Thymus (tissue), 11 donors: ENCODE measurements around the gene BRME1. TPM values are rescaled to one million over a fixed set of nuclear protein-coding genes. Genes with fewer than 3 reads are reported as not detected.

Experiments
- DNase-seq, 9 donors: peaks; one replicate each; pipeline ENCODE4 v3.0.0-alpha.2; 2013; ENCODE audit warnings: low spot score in 9 of 9, low read depth in 6 of 9, missing footprints in 1 of 9
- H3K27ac ChIP-seq, 2 donors: one replicate each; pipeline ENCODE4 v1.5.1; 2013; ENCODE audit warnings: control low read depth in 1 of 2, low read depth in 1 of 2, low read length in 1 of 2, mild to moderate bottlenecking in 1 of 2, moderate library complexity in 1 of 2
- H3K27me3 ChIP-seq, 2 donors: one replicate each; pipeline ENCODE4 v1.5.1; 2013; ENCODE audit warnings: low read length in 1 of 2; ENCODE audit not compliant: control insufficient read depth in 2 of 2, insufficient read depth in 1 of 2
- H3K36me3 ChIP-seq, 2 donors: one replicate each; pipeline ENCODE4 v1.5.1; 2013; ENCODE audit warnings: low read length in 1 of 2, mild to moderate bottlenecking in 1 of 2, moderate library complexity in 1 of 2; ENCODE audit not compliant: control insufficient read depth in 2 of 2, insufficient read depth in 2 of 2
- H3K4me1 ChIP-seq, 2 donors: one replicate each; pipeline ENCODE4 v1.5.1; 2013; ENCODE audit warnings: low read length in 2 of 2; ENCODE audit not compliant: control insufficient read depth in 2 of 2, insufficient read depth in 2 of 2
- H3K4me3 ChIP-seq, 2 donors: one replicate each; pipeline ENCODE4 v1.5.1; 2013; ENCODE audit warnings: low read length in 2 of 2, control low read depth in 1 of 2, mild to moderate bottlenecking in 1 of 2
- H3K9me3 ChIP-seq, 2 donors: one replicate each; pipeline ENCODE4 v1.5.1; 2013; ENCODE audit warnings: low read length in 1 of 2, mild to moderate bottlenecking in 1 of 2; ENCODE audit not compliant: control insufficient read depth in 2 of 2, insufficient read depth in 1 of 2
- WGBS: extraction: QIAGEN DNeasy Blood & Tissue Kit; methylation state at CpG from one replicate; pipeline ENCODE4 v1.1.7; 2013; 5-methylcytosine and 5-hydroxymethylcytosine counted together
- polyA plus RNA-seq: library from polyadenylated mRNA; stranded (reverse); fragments of 200-250 nt; gene quantifications from one replicate; pipeline ENCODE4 v1.2.3, GENCODE V29; 2013
- total RNA-seq: library from RNA; stranded (reverse); fragments of 120-200 nt; gene quantifications from one replicate; pipeline ENCODE4 v1.2.4, GENCODE V29; 2013
- donor health status: healthy.

The BRME1 gene
- total and polyA plus RNA-seq, 2 donors, result 1.5 to 2.0 TPM

DNA sequence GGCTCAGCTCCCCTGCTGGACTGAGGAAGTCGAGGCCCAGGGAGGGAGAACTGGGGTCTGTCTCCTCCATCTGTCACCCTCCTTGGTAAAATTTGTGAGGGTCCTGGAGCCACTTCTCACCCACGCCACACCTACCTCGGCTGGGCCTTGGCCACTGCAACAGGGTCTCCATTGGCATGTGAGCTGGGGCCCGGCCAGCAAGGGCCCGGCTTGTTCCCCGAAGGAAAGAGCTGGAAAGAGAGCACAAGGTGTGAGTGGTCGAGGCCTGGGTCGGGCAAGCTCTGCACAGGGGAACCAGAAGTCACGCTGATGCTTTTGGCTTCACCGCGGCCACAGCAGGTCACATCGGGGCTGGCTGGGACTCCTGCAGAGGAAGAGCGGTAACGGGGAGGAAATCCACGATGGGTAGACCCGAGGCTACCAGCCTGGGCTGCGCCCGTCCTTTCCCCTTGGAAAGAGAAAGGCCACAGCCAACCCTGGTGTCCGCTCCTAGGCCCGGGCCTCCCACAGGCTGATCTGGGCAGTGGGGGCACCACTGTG, 20.0 kb downstream of the BRME1 start:
- peaks cover 43 to 58% of the 10 kb centered on the region in 2 donors for H3K4me1 ChIP-seq
- H3K36me3 ChIP-seq, result no peaks in the 10 kb centered on the region
- H3K27ac ChIP-seq, result no peak overlapping the region
- no peak for DNase-seq
- 56% methylated on average over 20 of the region's 20 CpGs for WGBS
- H3K27me3 ChIP-seq, result peaks cover 0 to 13% of the 10 kb centered on the region in 2 donors
- peaks cover 0 to 2% of the 10 kb centered on the region in 2 donors for H3K9me3 ChIP-seq
- H3K4me3 ChIP-seq, result no peak overlapping the region

DNA sequence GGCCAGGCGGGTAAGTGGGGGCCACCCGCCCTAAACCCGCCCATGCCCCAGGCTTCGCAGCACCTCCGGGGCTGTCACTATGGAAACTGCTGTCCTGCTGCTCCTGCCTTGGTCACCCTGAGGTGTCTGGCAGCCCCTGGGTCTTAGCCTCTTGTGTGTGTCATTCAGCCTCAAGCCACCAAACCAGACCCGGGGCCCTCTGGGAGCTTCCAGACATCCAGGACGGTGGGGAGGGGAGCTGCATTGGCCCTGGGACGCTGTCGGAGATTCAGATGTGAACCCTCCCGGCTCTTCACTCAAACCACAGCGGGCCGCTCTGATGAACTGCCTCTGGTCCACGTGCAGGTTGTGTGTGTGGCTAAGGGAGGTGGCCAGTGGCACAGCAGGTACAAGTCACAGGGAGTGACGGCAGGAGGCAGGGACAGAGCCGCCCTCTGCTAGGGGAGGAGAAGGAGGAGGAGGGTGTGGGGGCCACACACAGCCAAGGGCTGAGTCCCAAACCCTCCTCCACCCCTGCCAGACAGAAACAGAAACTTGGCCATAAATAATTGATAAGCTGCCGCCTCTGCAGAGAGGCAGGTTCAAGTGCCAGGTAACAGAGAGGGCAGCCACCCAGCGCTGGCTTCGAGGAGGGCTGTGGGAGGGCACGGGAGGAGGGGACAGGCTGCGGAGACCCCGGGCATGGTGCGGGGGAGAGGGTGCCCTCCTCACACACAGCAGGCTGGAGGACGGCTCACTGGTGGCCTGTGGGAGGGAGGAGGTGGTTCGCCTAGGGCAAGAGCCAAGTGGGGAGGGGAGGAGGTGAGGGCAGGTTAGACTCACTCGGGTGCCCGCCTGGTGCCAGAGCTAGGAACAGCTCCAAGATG, 21.0 kb downstream of the BRME1 start:
- 68% methylated on average over 26 of the region's 26 CpGs for WGBS
- H3K36me3 ChIP-seq, result no peaks in the 10 kb centered on the region
- peaks cover 50 to 66% of the 10 kb centered on the region in 2 donors for H3K4me1 ChIP-seq
- H3K27me3 ChIP-seq, result peaks cover 0 to 13% of the 10 kb centered on the region in 2 donors
- H3K27ac ChIP-seq, result no peak overlapping the region
- DNase-seq, result peak in 1 of 9 donors; percentile 40
- H3K9me3 ChIP-seq, result peaks cover 0 to 2% of the 10 kb centered on the region in 2 donors
- no peak overlapping the region for H3K4me3 ChIP-seq

DNA sequence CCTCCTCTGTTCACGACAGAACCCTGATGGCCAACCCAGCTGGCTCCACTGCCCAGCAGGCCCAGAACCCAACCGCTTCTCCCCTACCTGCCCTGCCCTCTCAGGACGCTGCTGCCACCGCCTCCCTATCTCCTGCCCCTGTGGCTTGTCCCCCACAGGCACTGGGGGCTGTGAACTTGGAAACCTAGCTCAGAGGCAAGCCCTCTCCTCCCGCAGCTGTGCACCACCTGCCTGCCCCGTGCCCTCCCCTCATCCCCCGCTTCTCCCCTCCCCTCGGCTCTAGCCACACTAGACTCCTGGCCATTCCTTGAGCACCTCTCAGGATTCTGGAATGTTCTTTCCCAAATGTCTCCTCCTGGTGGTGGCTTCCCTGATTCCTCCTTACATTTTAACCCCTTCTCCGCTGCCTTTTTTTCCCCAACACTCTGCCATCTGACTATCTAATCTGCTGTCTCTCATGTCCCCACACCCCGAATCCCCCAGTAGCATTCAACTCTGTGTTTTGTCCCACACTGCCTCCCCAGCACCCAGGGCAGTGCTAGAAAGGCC, 22.3 kb downstream of the BRME1 start:
- Histone ChIP-seq H3K27me3 (peaks cover 0 to 13% of the 10 kb centered on the region in 2 donors), H3K27ac (peak overlapping the region in 1 of 2 donors; percentile 61), H3K9me3 (peaks cover 0 to 5% of the 10 kb centered on the region in 2 donors), H3K36me3 (no peaks in the 10 kb centered on the region), H3K4me3 (no peak overlapping the region), H3K4me1 (peaks cover 51 to 69% of the 10 kb centered on the region in 2 donors)
- 30% methylated on average over 10 of the region's 10 CpGs for WGBS
- DNase-seq, result peak in 3 of 9 donors; percentile 45 to 80 (median 61)

DNA sequence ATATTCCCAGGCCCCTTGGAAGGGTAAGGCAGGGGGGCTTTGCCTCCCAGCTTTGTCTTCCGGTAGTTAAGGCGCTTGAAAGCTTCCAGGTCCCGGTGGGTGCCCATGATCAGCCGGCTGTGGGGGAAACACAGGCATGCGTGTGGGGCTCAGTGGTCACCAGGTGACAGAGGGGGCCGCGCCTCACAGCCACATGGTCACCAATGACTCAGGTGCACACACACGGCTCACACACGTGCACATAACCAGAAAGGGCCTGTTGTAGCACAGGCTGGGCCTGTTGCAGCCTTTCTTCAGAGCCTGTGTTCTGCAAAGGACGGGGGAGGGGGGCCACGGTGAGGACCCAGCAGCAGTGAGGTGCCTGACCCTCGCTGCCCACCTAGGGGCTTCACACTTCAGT, 23.1 kb downstream of the BRME1 start:
- Histone ChIP-seq H3K27ac (peak overlapping the region; percentile 33 to 61), H3K4me1 (peaks cover 51 to 69% of the 10 kb centered on the region in 2 donors), H3K9me3 (peaks cover 0 to 5% of the 10 kb centered on the region in 2 donors), H3K36me3 (no peaks in the 10 kb centered on the region), H3K4me3 (no peak overlapping the region), H3K27me3 (peaks cover 0 to 13% of the 10 kb centered on the region in 2 donors)
- DNase-seq, result peak in 1 of 9 donors; percentile 64
- 43% methylated on average over 12 of the region's 12 CpGs for WGBS

DNA sequence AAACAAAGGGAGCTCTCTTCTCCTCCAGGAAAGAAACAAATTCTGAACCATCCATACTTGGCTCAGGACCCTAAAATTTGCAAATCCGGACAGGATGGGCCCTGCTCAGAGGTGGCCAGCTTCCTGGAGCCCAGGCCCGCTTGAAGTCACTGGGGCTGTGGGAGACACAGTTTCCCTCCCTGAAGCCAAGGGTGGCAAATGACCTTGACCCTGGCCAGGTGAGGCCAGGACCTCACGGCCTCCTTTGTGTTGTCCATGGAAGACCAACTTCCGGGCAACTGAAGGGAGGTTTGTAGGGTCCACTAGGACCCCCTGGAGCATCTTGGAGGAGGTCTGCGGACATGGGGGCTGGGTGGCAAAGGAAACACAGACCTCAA, 23.5 kb downstream of the BRME1 start:
- DNase-seq, result no peak
- Histone ChIP-seq H3K4me1 (peaks cover 51 to 69% of the 10 kb centered on the region in 2 donors), H3K9me3 (peaks cover 0 to 5% of the 10 kb centered on the region in 2 donors), H3K4me3 (no peak overlapping the region), H3K27me3 (peaks cover 0 to 13% of the 10 kb centered on the region in 2 donors), H3K36me3 (no peaks in the 10 kb centered on the region), H3K27ac (peak overlapping the region; percentile 3 to 61)
- WGBS, result 71% methylated on average over 5 of the region's 5 CpGs

DNA sequence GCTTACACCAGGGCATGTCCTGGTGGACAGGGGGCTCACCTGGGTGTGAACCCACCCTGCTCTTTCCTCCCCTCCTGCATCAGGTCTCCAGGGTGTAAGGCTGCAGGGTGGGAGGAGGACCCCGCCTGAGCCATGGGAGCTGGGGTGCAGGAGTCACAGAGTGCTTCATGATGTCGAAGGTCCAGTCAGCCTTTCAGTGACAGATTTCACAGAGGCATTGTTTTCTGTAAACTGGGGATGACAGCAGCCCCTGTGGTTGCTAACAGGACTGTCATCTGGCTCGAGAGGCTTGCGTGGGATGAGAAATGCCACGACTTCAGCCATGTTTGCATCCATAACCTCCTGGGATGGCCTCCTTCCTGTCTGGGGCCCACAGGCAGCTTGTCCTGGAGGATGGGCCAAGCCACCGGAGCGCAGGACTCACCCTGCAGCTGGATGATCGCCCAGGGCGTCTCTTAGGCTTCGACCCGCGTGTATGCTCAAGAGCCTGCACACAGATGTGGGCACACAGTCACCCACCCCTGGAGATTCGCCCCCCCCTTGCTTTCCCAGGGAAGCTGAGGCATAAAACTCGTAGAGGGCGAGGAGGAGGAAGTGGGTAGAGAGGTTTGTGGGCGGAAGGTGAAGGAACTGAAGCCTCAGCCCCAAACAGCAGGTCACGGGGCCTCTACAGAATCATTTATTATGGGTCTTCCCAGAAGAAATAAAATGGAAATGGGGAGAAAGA, 24.1 kb downstream of the BRME1 start:
- DNase-seq, result peak in 3 of 9 donors; percentile 49 to 83 (median 64)
- H3K27ac ChIP-seq, result peak overlapping the region; percentile 46 to 61
- H3K4me1 ChIP-seq, result peaks cover 51 to 64% of the 10 kb centered on the region in 2 donors
- no peaks in the 10 kb centered on the region for H3K36me3 ChIP-seq
- WGBS, result 5% methylated on average over 17 of the region's 17 CpGs
- no peak overlapping the region for H3K4me3 ChIP-seq
- H3K9me3 ChIP-seq, result peaks cover 0 to 5% of the 10 kb centered on the region in 2 donors
- peaks cover 0 to 10% of the 10 kb centered on the region in 2 donors for H3K27me3 ChIP-seq

DNA sequence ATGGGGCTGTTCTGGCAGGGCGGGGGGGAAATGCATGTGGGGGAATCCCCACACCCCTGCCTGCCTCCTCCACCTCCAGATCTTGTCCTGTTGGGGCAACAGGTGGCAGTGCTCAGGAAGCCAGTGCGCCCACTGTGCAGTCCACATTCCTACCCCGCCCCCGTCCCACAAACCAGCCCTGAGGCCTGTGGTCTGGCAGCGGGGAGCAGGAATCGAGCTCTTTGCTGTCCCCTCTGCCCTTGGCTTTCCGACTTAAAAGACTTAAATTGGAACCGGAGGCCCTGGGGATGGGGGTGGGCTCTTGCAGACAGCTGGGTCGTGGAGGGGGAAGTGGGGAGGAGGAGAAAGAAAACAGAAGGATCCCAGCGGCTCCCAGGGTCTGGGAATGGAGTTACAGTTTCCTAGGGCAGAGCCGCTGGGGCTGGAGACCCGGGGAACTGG, 24.6 kb downstream of the BRME1 start:
- H3K4me1 ChIP-seq, result peaks cover 50 to 61% of the 10 kb centered on the region in 2 donors
- 4% methylated on average over 12 of the region's 12 CpGs for WGBS

DNA sequence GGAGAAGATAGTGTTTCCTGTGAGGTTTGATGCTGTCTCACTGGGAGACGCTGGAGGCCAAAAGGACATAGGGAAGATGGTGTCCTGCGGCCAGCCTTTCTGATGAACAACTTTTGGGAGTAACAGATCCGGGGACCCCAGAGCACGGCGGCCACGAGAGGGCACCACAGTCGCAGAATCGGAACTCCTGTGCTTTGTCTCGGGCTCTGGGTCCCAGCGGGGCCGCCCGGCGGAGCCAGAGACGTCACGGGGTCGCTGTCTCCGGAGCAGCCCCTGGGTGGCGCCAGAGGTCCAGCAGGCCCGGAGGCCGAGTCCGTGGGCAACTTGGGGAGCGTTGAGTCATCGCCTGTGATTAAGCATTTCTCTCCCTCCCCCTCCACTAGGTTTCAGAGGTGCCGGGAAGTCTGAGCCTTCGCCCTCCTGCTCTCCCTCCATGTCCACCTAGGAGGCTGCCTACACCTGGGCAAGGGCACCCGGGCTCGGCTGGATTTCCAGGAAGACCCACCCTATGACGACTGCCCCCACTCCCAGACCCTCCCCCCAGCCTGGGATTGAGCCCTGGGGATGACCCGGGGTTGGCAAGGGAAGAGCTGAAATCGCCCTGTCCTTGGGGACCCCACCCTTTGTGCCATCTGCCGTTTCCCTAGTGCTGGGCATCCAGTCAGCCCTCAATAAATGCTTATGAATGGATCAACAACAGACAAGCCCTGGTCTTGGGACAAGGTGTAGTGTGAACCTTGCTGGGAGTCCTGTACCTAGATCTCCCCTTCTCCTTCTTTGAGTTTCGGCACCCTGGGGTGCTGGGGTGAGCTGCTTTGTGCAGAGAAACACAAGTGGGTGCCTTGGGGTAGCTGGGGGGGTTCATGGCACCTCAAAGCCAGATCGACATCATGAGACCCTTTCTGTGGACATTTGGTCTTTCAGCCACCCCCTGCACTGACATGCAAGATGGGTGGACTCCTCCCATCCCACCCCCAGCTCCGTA, 25.6 kb downstream of the BRME1 start:
- DNase-seq, result peak; percentile 86 to 98 (median 90)
- Histone ChIP-seq H3K4me3 (peak overlapping the region in 1 of 2 donors; percentile 8), H3K36me3 (no peaks in the 10 kb centered on the region), H3K9me3 (peaks cover 0 to 5% of the 10 kb centered on the region in 2 donors), H3K27ac (peak overlapping the region; percentile 26 to 67), H3K27me3 (peaks cover 0 to 4% of the 10 kb centered on the region in 2 donors), H3K4me1 (peaks cover 49 to 55% of the 10 kb centered on the region in 2 donors)
- WGBS, result 5% methylated on average over 34 of the region's 34 CpGs

More for the DNA sequence above, 24.6 kb downstream of the BRME1 start:
- Histone ChIP-seq H3K36me3 (no peaks in the 10 kb centered on the region), H3K4me3 (no peak overlapping the region), H3K27ac (peak overlapping the region; percentile 50 to 61), H3K9me3 (peaks cover 0 to 5% of the 10 kb centered on the region in 2 donors), H3K27me3 (peaks cover 0 to 10% of the 10 kb centered on the region in 2 donors)
- DNase-seq, result peak in 2 of 9 donors; percentile 32 to 56
